IMR-90 (cell line): ENCODE data around the gene FOXF1. TPM values are rescaled to one million over a fixed set of nuclear protein-coding genes. Genes with fewer than 3 reads are reported as not detected.

Experiments used
- ATAC-seq: fragments of 200-7000 bp; cut with Tn5 transposase; 2 replicates; pipeline ENCODE4 v1.9.1; 2020; ENCODE audit warnings: low read depth, mild to moderate bottlenecking, moderate library complexity
- BruUV-seq: library from RNA; stranded (reverse); fragments of 400-500 nt; replicated peaks from 2 replicates; lab custom pipeline; 2021; lab: Mats Ljungman, UMichigan
- CTCF ChIA-PET: fragments of 300-600 bp; formaldehyde crosslinking; extraction: SDS; loops from one replicate; lab custom pipeline; 2021; ENCODE audit warnings: antibody characterized with exemption; lab: Yijun Ruan, JAX
- POLR2A ChIA-PET: fragments of 300-600 bp; sonication (Branson Sonifier 250); formaldehyde crosslinking; loops from one replicate; lab custom pipeline; 2022; ENCODE audit warnings: antibody characterized with exemption; ENCODE audit not compliant: unreplicated experiment; lab: Charles Lee
- DNase-seq: peaks from one replicate; pipeline ENCODE4 v3.0.0; 2013
- H2AFZ ChIP-seq: replicated peaks from 2 replicates; pipeline ENCODE3; 2013; ENCODE audit warnings: low read length, mild to moderate bottlenecking; ENCODE audit not compliant: poor library complexity
- H2AK5ac ChIP-seq: 2 replicates; pipeline ENCODE4 v1.6.1; 2013; ENCODE audit warnings: low read depth, low read length, inconsistent platforms
- H2AK9ac ChIP-seq: replicated peaks from 2 replicates; pipeline ENCODE3; 2013; ENCODE audit warnings: mild to moderate bottlenecking, low read depth, low read length, moderate library complexity; ENCODE audit not compliant: poor library complexity
- H2BK120ac ChIP-seq: 2 replicates; pipeline ENCODE4 v1.6.1; 2013; ENCODE audit warnings: low read depth, low read length, inconsistent platforms
- H2BK15ac ChIP-seq: 3 replicates; pipeline ENCODE4 v1.6.1; 2013; ENCODE audit warnings: low read depth, low read length, inconsistent platforms
- H2BK20ac ChIP-seq: 2 replicates; pipeline ENCODE4 v1.6.1; 2013; ENCODE audit warnings: low read depth, mild to moderate bottlenecking, inconsistent platforms, low read length, moderate library complexity
- H2BK5ac ChIP-seq: 2 replicates; pipeline ENCODE4 v1.6.1; 2013; ENCODE audit warnings: mild to moderate bottlenecking, low read depth, low read length, inconsistent platforms; ENCODE audit not compliant: poor library complexity, severe bottlenecking
- H3K14ac ChIP-seq: replicated peaks from 2 replicates; pipeline ENCODE4 v1.6.1; 2013; ENCODE audit warnings: low read depth, low read length, inconsistent platforms
- H3K18ac ChIP-seq: 2 replicates; pipeline ENCODE4 v1.6.1; 2013; ENCODE audit warnings: low read depth, low read length, control low read depth
- H3K23ac ChIP-seq: 2 replicates; pipeline ENCODE4 v1.6.1; 2013; ENCODE audit warnings: low read depth, low read length, inconsistent platforms
- H3K27ac ChIP-seq: 2 replicates; pipeline ENCODE4 v1.5.1; 2013; ENCODE audit warnings: mild to moderate bottlenecking, control low read depth, low read length; ENCODE audit not compliant: insufficient read depth
- H3K27me3 ChIP-seq: 2 replicates; pipeline ENCODE4 v1.6.1; 2013; ENCODE audit warnings: low read length; ENCODE audit not compliant: control insufficient read depth, insufficient read depth
- H3K36me3 ChIP-seq: 2 replicates; pipeline ENCODE4 v1.6.1; 2013; ENCODE audit warnings: low read length, mixed read lengths; ENCODE audit not compliant: control insufficient read depth, insufficient read depth
- H3K4ac ChIP-seq: 2 replicates; pipeline ENCODE4 v1.6.1; 2013; ENCODE audit warnings: low read depth, low read length, inconsistent platforms
- H3K4me1 ChIP-seq: 2 replicates; pipeline ENCODE4 v1.6.1; 2013; ENCODE audit warnings: low read length, mixed read lengths; ENCODE audit not compliant: control insufficient read depth, insufficient read depth
- H3K4me2 ChIP-seq: 2 replicates; pipeline ENCODE4 v1.6.1; 2013; ENCODE audit warnings: low read depth, mild to moderate bottlenecking, control low read depth, low read length, moderate library complexity
- H3K4me3 ChIP-seq: 2 replicates; pipeline ENCODE4 v1.5.1; 2013; ENCODE audit warnings: low read depth, mild to moderate bottlenecking, control low read depth, low read length, moderate library complexity; ENCODE audit not compliant: insufficient read depth
- H3K56ac ChIP-seq: 2 replicates; pipeline ENCODE4 v1.6.1; 2013; ENCODE audit warnings: low read length, inconsistent platforms; ENCODE audit not compliant: insufficient read depth; ENCODE audit errors: extremely low read depth
- H3K79me1 ChIP-seq, 2 experiments: 2 replicates each; pipeline ENCODE4 v1.6.1; 2013; ENCODE audit warnings: low read length in 2 of 2, inconsistent platforms in 1 of 2, low read depth in 1 of 2
- H3K9ac ChIP-seq: 2 replicates; pipeline ENCODE4 v1.6.1; 2013; ENCODE audit warnings: low read depth, low read length, control low read depth
- H3K9me1 ChIP-seq: 2 replicates; pipeline ENCODE4 v1.6.1; 2013; ENCODE audit warnings: low read length, inconsistent platforms; ENCODE audit not compliant: insufficient read depth
- H3K9me3 ChIP-seq: 2 replicates; pipeline ENCODE4 v1.6.1; 2013; ENCODE audit warnings: low read length; ENCODE audit not compliant: control insufficient read depth, insufficient read depth
- H4K20me1 ChIP-seq: 2 replicates; pipeline ENCODE4 v1.6.1; 2013; ENCODE audit warnings: low read length, inconsistent platforms; ENCODE audit not compliant: insufficient read depth
- H4K5ac ChIP-seq: 2 replicates; pipeline ENCODE4 v1.6.1; 2013; ENCODE audit warnings: mild to moderate bottlenecking, low read depth, low read length, control low read depth
- H4K8ac ChIP-seq, 2 experiments: 2 replicates each; pipeline ENCODE4 v1.6.1; 2013; ENCODE audit warnings: low read depth in 2 of 2, low read length in 2 of 2, control low read depth in 1 of 2, inconsistent platforms in 1 of 2
- H4K91ac ChIP-seq: 2 replicates; pipeline ENCODE4 v1.6.1; 2013; ENCODE audit warnings: low read depth, low read length, inconsistent platforms; ENCODE audit not compliant: insufficient read depth
- BHLHE40 ChIP-seq: fragments of 150-350 bp; IDR thresholded peaks from 2 replicates; pipeline ENCODE4 v1.6.1; 2016; ENCODE audit warnings: mild to moderate bottlenecking, low read depth, low read length
- CEBPB ChIP-seq: IDR thresholded peaks from 2 replicates; pipeline ENCODE4 v1.6.1; 2012; ENCODE audit warnings: low read depth, low read length, improper control_type of control experiment
- CHD1 ChIP-seq: IDR thresholded peaks from 2 replicates; pipeline ENCODE4 v1.6.1; 2012; ENCODE audit warnings: low read depth, low read length, improper control_type of control experiment
- CTCF ChIP-seq: conservative IDR thresholded peaks from 2 replicates; pipeline ENCODE4 v1.5.1; 2012; ENCODE audit warnings: mild to moderate bottlenecking, low read depth, low read length, improper control_type of control experiment
- ELK1 ChIP-seq: fragments of 150-350 bp; IDR thresholded peaks from 2 replicates; pipeline ENCODE4 v1.6.1; 2016; ENCODE audit warnings: low read depth, mild to moderate bottlenecking, low read length, moderate library complexity, borderline replicate concordance
- FOS ChIP-seq: fragments of 150-350 bp; IDR thresholded peaks from 2 replicates; pipeline ENCODE4 v1.6.1; 2016; ENCODE audit warnings: low read depth, low read length
- MAFK ChIP-seq: IDR thresholded peaks from 2 replicates; pipeline ENCODE4 v1.6.1; 2012; ENCODE audit warnings: low read depth, low read length, improper control_type of control experiment
- MAZ ChIP-seq: IDR thresholded peaks from 2 replicates; pipeline ENCODE4 v1.6.1; 2012; ENCODE audit warnings: low read depth, mild to moderate bottlenecking, low read length, improper control_type of control experiment, moderate library complexity, borderline replicate concordance
- MXI1 ChIP-seq: IDR thresholded peaks from 2 replicates; pipeline ENCODE4 v1.6.1; 2012; ENCODE audit warnings: low read depth, mild to moderate bottlenecking, low read length, moderate library complexity, borderline replicate concordance
- NFE2L2 ChIP-seq: fragments of 150-350 bp; IDR thresholded peaks from 2 replicates; pipeline ENCODE4 v1.6.1; 2016; ENCODE audit warnings: low read depth, mild to moderate bottlenecking, low read length
- POLR2A ChIP-seq: IDR thresholded peaks from 2 replicates; pipeline ENCODE4 v1.6.1; 2012; ENCODE audit warnings: mild to moderate bottlenecking, low read depth, low read length
- RAD21 ChIP-seq: IDR thresholded peaks from 2 replicates; pipeline ENCODE4 v1.6.1; 2012; ENCODE audit warnings: low read length, improper control_type of control experiment
- RCOR1 ChIP-seq: IDR thresholded peaks from 2 replicates; pipeline ENCODE4 v1.6.1; 2012; ENCODE audit warnings: mild to moderate bottlenecking, low read length, improper control_type of control experiment; ENCODE audit not compliant: insufficient replicate concordance
- RFX5 ChIP-seq: IDR thresholded peaks from 2 replicates; pipeline ENCODE4 v1.8.0; 2012; ENCODE audit warnings: low read depth, mild to moderate bottlenecking, low read length, moderate library complexity
- SMC3 ChIP-seq: fragments of 150-350 bp; IDR thresholded peaks from 2 replicates; pipeline ENCODE4 v1.6.1; 2016; ENCODE audit warnings: low read depth, mild to moderate bottlenecking, antibody characterized with exemption, low read length, moderate library complexity
- WGBS, 2 experiments: methylation state at CpG; one replicate each; pipeline versions ENCODE4 v1.1.5 to v1.1.7; 2013; ENCODE audit warnings: missing lambda C conversion rate in 2 of 2; ENCODE audit not compliant: insufficient read length in 1 of 2; ENCODE audit errors: extremely low coverage in 2 of 2; 5-methylcytosine and 5-hydroxymethylcytosine counted together
- dilution Hi-C: fragments of 300-500 bp; cut with HindIII; formaldehyde crosslinking; loops from one replicate; pipeline ENCODE4 v1.14.3; 2018; ENCODE audit warnings: low sequenced_read_pairs; ENCODE audit not compliant: unreplicated experiment
- in situ Hi-C: fragments of 300-500 bp; cut with MboI; formaldehyde crosslinking; loops from 3 replicates; pipeline ENCODE4 v1.14.3; 2019; ENCODE audit warnings: low sequenced_read_pairs, inconsistent platforms, mixed read lengths
- intact Hi-C: fragments of 100-400 bp; cut with micrococcal nuclease; formaldehyde crosslinking; loops from 2 replicates; pipeline ENCODE4 v1.10.0; 2022
- polyA plus RNA-seq, 3 experiments: library from polyadenylated mRNA; depleted of rRNA; stranded (reverse); fragments of >200 nt; gene quantifications; 2 replicates each; pipeline ENCODE4 v1.2.3, GENCODE V29; 2012; ENCODE audit warnings: low replicate concordance in 1 of 3
- total RNA-seq: library from RNA; depleted of rRNA; stranded (reverse); fragments of >200 nt; gene quantifications from 2 replicates; pipeline ENCODE4 v1.2.3, GENCODE V29; 2012
- TF ChIP-seq, protein P1 (sequence below): fragments of 150-350 bp; IDR thresholded peaks from 2 replicates; pipeline ENCODE4 v1.6.1; 2017; ENCODE audit warnings: mild to moderate bottlenecking, antibody characterized with exemption, low read length, low read depth

FOXF1 gene
- total and polyA plus RNA-seq, 2 of the 4 experiments (the other 2 are of a cell fraction): 2.7 to 33.0 TPM

- ChIA-PET CTCF (no interaction called here), POLR2A (no interaction called here)
- no peak overlapping the region for H3K9ac ChIP-seq
- H3K4me3 ChIP-seq: no peak overlapping the region
- no peak for ATAC-seq
- no peaks in the 10 kb centered on the region for H3K4me1 ChIP-seq
- no peak overlapping the region for H2AK5ac ChIP-seq
- H3K4me2 ChIP-seq: no peak overlapping the region
- in situ Hi-C loops: no loop called here
- H3K4ac ChIP-seq: no peak overlapping the region
- no TSS peak for BruUV-seq
- H3K9me1 ChIP-seq: no peaks in the 10 kb centered on the region
- H4K20me1 ChIP-seq: no peaks in the 10 kb centered on the region
- H3K79me1 ChIP-seq: no peaks in the 10 kb centered on the region
- no peak overlapping the region for H2BK20ac ChIP-seq
- peaks cover 39% of the 10 kb centered on the region for H3K36me3 ChIP-seq
- DNase-seq: no peak
- no peaks in the 10 kb centered on the region for H3K9me3 ChIP-seq
- no peak overlapping the region for H2BK15ac ChIP-seq
- 96% methylated on average over 7 of the region's 17 CpGs; no CpG with 5 or more reads in 1 of the 2 experiments for WGBS, 2 experiments
- H3K27me3 ChIP-seq: no peaks in the 10 kb centered on the region
- H3K56ac ChIP-seq: no peak overlapping the region
- H4K5ac ChIP-seq: no peak overlapping the region
- no peak overlapping the region for H4K91ac ChIP-seq
- H3K27ac ChIP-seq: no peak overlapping the region
- H2BK5ac ChIP-seq: no peak overlapping the region
- H3K23ac ChIP-seq: no peak overlapping the region
- no peak overlapping the region for H3K18ac ChIP-seq
- dilution Hi-C loops: no loop called here
- no peak overlapping the region for H4K8ac ChIP-seq
- intact Hi-C loops: no loop called here
- H2AFZ ChIP-seq: no peak overlapping the region
- H3K14ac ChIP-seq: no peak overlapping the region
- no peak overlapping the region for H2AK9ac ChIP-seq
- TF ChIP-seq FOS (no peak), MAFK (no peak), ELK1 (no peak), CHD1 (no peak), CTCF (no peak), CEBPB (no peak), BHLHE40 (no peak), SMC3 (no peak), NFE2L2 (no peak), MAZ (no peak), RAD21 (no peak), MXI1 (no peak), RFX5 (no peak), RCOR1 (no peak), POLR2A (no peak)
- TF ChIP-seq, protein P1, sequence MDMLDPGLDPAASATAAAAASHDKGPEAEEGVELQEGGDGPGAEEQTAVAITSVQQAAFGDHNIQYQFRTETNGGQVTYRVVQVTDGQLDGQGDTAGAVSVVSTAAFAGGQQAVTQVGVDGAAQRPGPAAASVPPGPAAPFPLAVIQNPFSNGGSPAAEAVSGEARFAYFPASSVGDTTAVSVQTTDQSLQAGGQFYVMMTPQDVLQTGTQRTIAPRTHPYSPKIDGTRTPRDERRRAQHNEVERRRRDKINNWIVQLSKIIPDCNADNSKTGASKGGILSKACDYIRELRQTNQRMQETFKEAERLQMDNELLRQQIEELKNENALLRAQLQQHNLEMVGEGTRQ: no peak
- H2BK120ac ChIP-seq: no peak overlapping the region
These were observed 26.3 kb downstream of the FOXF1 start for GRCh38 chr16:86536621-86537020.
